B cell (primary cell): ENCODE results near the gene KRI1. TPM values are rescaled to one million over a fixed set of nuclear protein-coding genes. Genes with fewer than 3 reads are reported as not detected.

Source experiments
- ATAC-seq: fragments of 200-7000 bp; cut with Tn5 transposase; one replicate; pipeline ENCODE4 v1.10.0; 2021; ENCODE audit warnings: low read depth, mild to moderate bottlenecking, moderate number of reproducible peaks, moderate library complexity
- CTCF ChIA-PET: fragments of 350-600 bp; sonication (Branson Sonifier 250); formaldehyde crosslinking; loops from one replicate; lab custom pipeline; 2021; ENCODE audit warnings: antibody characterized with exemption, inconsistent platforms; lab: Charles Lee
- POLR2A ChIA-PET: fragments of 350-600 bp; sonication (Branson Sonifier 250); formaldehyde crosslinking; loops from one replicate; lab custom pipeline; 2021; ENCODE audit warnings: antibody characterized with exemption; lab: Charles Lee
- DNase-seq: peaks from one replicate; pipeline ENCODE4 v3.0.0; 2013
- H2AFZ ChIP-seq: 2 replicates; pipeline ENCODE4 v1.6.1; 2012; ENCODE audit warnings: mild to moderate bottlenecking, low read depth, low read length; ENCODE audit not compliant: insufficient read depth, poor library complexity, severe bottlenecking
- H3K27ac ChIP-seq, 2 donors: 1 replicate in 1 of 2; 2 replicates in 1 of 2; pipeline ENCODE4 v1.5.1; 2012 to 2013; ENCODE audit warnings: low read length in 2 of 2, mild to moderate bottlenecking in 2 of 2, moderate library complexity in 1 of 2
- H3K27me3 ChIP-seq, 4 experiments: fragments of 200-600 bp in 1 of 4; sonication (generic) in 1 of 4; replicated peaks in 1 of 4; 1 replicate in 2 of 4; 2 replicates in 2 of 4; pipeline versions ENCODE4 v1.6.1 to v1.7.0; 2013 to 2016; ENCODE audit warnings: low read length in 3 of 4, mild to moderate bottlenecking in 2 of 4, mixed read lengths in 1 of 4, moderate library complexity in 1 of 4; ENCODE audit not compliant: insufficient read depth in 4 of 4, control insufficient read depth in 3 of 4; ENCODE audit errors: control extremely low read depth in 1 of 4
- H3K36me3 ChIP-seq, 2 experiments: replicated peaks in 1 of 2; 1 replicate in 1 of 2; 2 replicates in 1 of 2; pipeline versions ENCODE4 v1.6.1 to v1.7.1; 2013; ENCODE audit warnings: low read length in 1 of 2; ENCODE audit not compliant: insufficient read depth in 2 of 2, control insufficient read depth in 1 of 2; ENCODE audit errors: control extremely low read depth in 1 of 2, extremely low read depth in 1 of 2
- H3K4me1 ChIP-seq, 2 donors: fragments of 200-600 bp in 1 of 2; sonication (generic) in 1 of 2; 1 replicate in 1 of 2; 2 replicates in 1 of 2; pipeline versions ENCODE4 v1.5.1 to v1.6.1; 2013 to 2017; ENCODE audit warnings: low read length in 2 of 2; ENCODE audit not compliant: control insufficient read depth in 2 of 2, insufficient read depth in 2 of 2
- H3K4me2 ChIP-seq: replicated peaks from 2 replicates; pipeline ENCODE3; 2012; ENCODE audit warnings: mild to moderate bottlenecking, low read depth, low read length; ENCODE audit not compliant: poor library complexity, severe bottlenecking
- H3K4me3 ChIP-seq, 5 experiments: fragments of 200-600 bp in 1 of 5; sonication (generic) in 1 of 5; 1 replicate in 3 of 5; 2 replicates in 2 of 5; pipeline versions ENCODE4 v1.5.1 to v1.7.0; 2011 to 2016; ENCODE audit warnings: low read length in 4 of 5, mild to moderate bottlenecking in 4 of 5, low read depth in 2 of 5, control low read depth in 1 of 5, moderate library complexity in 1 of 5; ENCODE audit not compliant: insufficient read depth in 1 of 5; ENCODE audit errors: control extremely low read depth in 1 of 5, extremely low read depth in 1 of 5
- H3K79me2 ChIP-seq: fragments of 200-600 bp; sonication (generic); one replicate; pipeline ENCODE4 v1.6.0; 2016; ENCODE audit warnings: low read length; ENCODE audit not compliant: control insufficient read depth, insufficient read depth
- H3K9ac ChIP-seq: fragments of 200-600 bp; sonication (generic); 2 replicates; pipeline ENCODE4 v1.6.1; 2017; ENCODE audit warnings: mild to moderate bottlenecking, low read length, moderate library complexity
- H3K9me3 ChIP-seq, 3 donors: one replicate each; pipeline versions ENCODE4 v1.6.1 to v1.7.1; 2013; ENCODE audit warnings: low read length in 2 of 3; ENCODE audit not compliant: control insufficient read depth in 2 of 3, insufficient read depth in 1 of 3; ENCODE audit errors: control extremely low read depth in 1 of 3
- H4K20me1 ChIP-seq: 2 replicates; pipeline ENCODE4 v1.6.0; 2012; ENCODE audit warnings: mild to moderate bottlenecking, low read length; ENCODE audit not compliant: insufficient read depth, control insufficient read depth, poor library complexity, severe bottlenecking
- H3K27ac Mint-ChIP-seq: one replicate; pipeline ENCODE4 v1.8.0; 2021; ENCODE audit warnings: mixed read lengths
- H3K27me3 Mint-ChIP-seq: one replicate; pipeline ENCODE4 v1.8.0; 2021; ENCODE audit warnings: mixed read lengths
- H3K4me1 Mint-ChIP-seq: one replicate; pipeline ENCODE4 v1.8.0; 2021; ENCODE audit warnings: mixed read lengths
- H3K4me3 Mint-ChIP-seq: one replicate; pipeline ENCODE4 v1.8.0; 2021; ENCODE audit warnings: mixed read lengths
- H3K9me3 Mint-ChIP-seq: one replicate; pipeline ENCODE4 v1.8.0; 2022; ENCODE audit warnings: mixed read lengths; ENCODE audit not compliant: insufficient read depth
- CTCF ChIP-seq: fragments of 200-600 bp; IDR thresholded peaks from one replicate; pipeline ENCODE4 v1.8.0; 2022; ENCODE audit warnings: antibody characterized with exemption, mild to moderate bottlenecking
- EZH2 ChIP-seq: IDR thresholded peaks from 2 replicates; pipeline ENCODE4 v1.6.1; 2012; ENCODE audit warnings: borderline replicate concordance, low read depth, mild to moderate bottlenecking, moderate library complexity, low read length; ENCODE audit not compliant: insufficient read depth, poor library complexity, severe bottlenecking
- WGBS: methylation state at CpG from one replicate; pipeline ENCODE4 v1.1.5; 2013; ENCODE audit warnings: missing lambda C conversion rate; ENCODE audit not compliant: insufficient coverage; 5-methylcytosine and 5-hydroxymethylcytosine counted together
- intact Hi-C: fragments of 100-400 bp; cut with micrococcal nuclease; formaldehyde crosslinking; loops from one replicate; pipeline ENCODE4 v1.10.0; 2022
- polyA plus RNA-seq: library from polyadenylated mRNA; depleted of rRNA; stranded (reverse); fragments of >200 nt; gene quantifications from 2 replicates; pipeline ENCODE4 v1.2.3, GENCODE V29; 2012
- total RNA-seq, 2 donors: library from RNA; stranded (reverse); fragments of 120-200 nt in 1 of 2; gene quantifications; 1 replicate in 1 of 2; 2 replicates in 1 of 2; pipeline versions ENCODE4 v1.2.3 to v1.2.4, GENCODE V29; 2013 to 2022

KRI1 gene
- total and polyA plus RNA-seq, 2 donors (not counting 1 experiment from before 2014, with no cell fraction given) = 46.7 to 62.8 TPM

GRCh38 chr19:10603873-10604459 is 38.2 kb upstream of the KRI1 start:
- intact Hi-C loops = loop anchor here (1.0 to 2.0 kb wide), 5 partner anchors 23 to 61 kb away; partner anchors contain the start of gene ATG4D
- peaks cover 0 to 8% of the 10 kb centered on the region in 2 experiments for H3K36me3 ChIP-seq
- ATAC-seq (peak; percentile 17), DNase-seq (peak; percentile 85)
- WGBS = 2% methylated on average over 4 of the region's 9 CpGs
- H3K4me1 ChIP-seq = peaks cover 30 to 56% of the 10 kb centered on the region in 2 donors
- no peaks in the 10 kb centered on the region for H3K9me3 ChIP-seq
- H4K20me1 ChIP-seq = peaks cover 26% of the 10 kb centered on the region
- H3K4me3 ChIP-seq = peak overlapping the region; percentile 89 to 100 (median 94)
- H3K4me3 Mint-ChIP-seq = peak overlapping the region; percentile 96
- peak overlapping the region; percentile 99 for H3K4me2 ChIP-seq
- ChIA-PET POLR2A (interaction anchor here (0.5 to 4.1 kb wide), 26 partner anchors 8 to 781 kb away, joined by 3 to 24 read pairs (median 4); partner anchors contain the start of genes ATG4D, KRI1 and TMED1), CTCF (interaction anchor here (0.6 to 5.0 kb wide), 12 partner anchors 9 to 95 kb away, joined by 3 to 81 read pairs (median 4); partner anchors contain the start of gene KRI1)
- H3K4me1 Mint-ChIP-seq = peaks cover 39% of the 10 kb centered on the region
- no peaks in the 10 kb centered on the region for H3K27me3 Mint-ChIP-seq
- no peaks in the 10 kb centered on the region for H3K27me3 ChIP-seq
- peaks cover 64% of the 10 kb centered on the region for H3K79me2 ChIP-seq
- H2AFZ ChIP-seq = no peak overlapping the region
- H3K27ac Mint-ChIP-seq = peak overlapping the region; percentile 99
- peak overlapping the region; percentile 98 for H3K9ac ChIP-seq
- H3K27ac ChIP-seq = peak overlapping the region; percentile 97 to 99
- TF ChIP-seq CTCF (no peak), EZH2 (no peak)
- H3K9me3 Mint-ChIP-seq = no peaks in the 10 kb centered on the region
